ENCODE data around the gene HCN4. TPM values are rescaled to one million over a fixed set of nuclear protein-coding genes. Genes with fewer than 3 reads are reported as not detected.

The HCN4 gene
- total and polyA plus RNA-seq, 2 donors (not counting 3 experiments of a cell fraction or from before 2014, with no cell fraction given) = 0.01 TPM; not detected in 1

- Histone ChIP-seq H3K27ac (ENCODE audit: insufficient read depth, low read depth, low read length) (no peak overlapping the region), H2AFZ (ENCODE audit: low read depth, low read length) (no peak overlapping the region), H3K9me1 (replicated peaks; ENCODE audit: control insufficient read depth, extremely low read depth, insufficient read depth, low read length) (no peaks in the 10 kb centered on the region), H3K36me3 (ENCODE audit: control insufficient read depth in 2 of 2, extremely low read depth in 1 of 2, insufficient read depth in 2 of 2, low read length in 2 of 2) (no peaks in the 10 kb centered on the region), H4K20me1 (replicated peaks; ENCODE audit: control insufficient read depth, extremely low read depth, insufficient read depth, low read length) (no peaks in the 10 kb centered on the region), H3K27me3 (ENCODE audit: control insufficient read depth in 2 of 2, insufficient read depth in 2 of 2, low read length in 2 of 2) (no peaks in the 10 kb centered on the region), H3K4me3 (replicated peaks in 1 of 3; ENCODE audit: insufficient read depth in 1 of 3, low read depth in 1 of 3, low read length in 3 of 3) (no peak overlapping the region), H3K4me2 (ENCODE audit: insufficient read depth, low read length) (no peak overlapping the region), H3K9me3 (replicated peaks; ENCODE audit: control insufficient read depth, insufficient read depth, low read length) (no peaks in the 10 kb centered on the region), H3K9ac (replicated peaks; ENCODE audit: extremely low read depth, insufficient read depth, low read length) (no peak overlapping the region), H3K4me1 (ENCODE audit: control insufficient read depth, extremely low read depth, insufficient read depth, low read length) (no peaks in the 10 kb centered on the region), H3K79me2 (ENCODE audit: control insufficient read depth, insufficient read depth, low read length) (no peaks in the 10 kb centered on the region)
- FAIRE-seq (no peak), DNase-seq (ENCODE audit: low read depth, low spot score) (no peak)
- TF ChIP-seq POLR2AphosphoS5 (IDR thresholded peaks at IDR 0.05; ENCODE audit: insufficient read depth, low read depth, low read length) = no peak
- TF ChIP-seq CTCF (IDR thresholded peaks at IDR 0.05; ENCODE audit: extremely low read depth in 1 of 2, insufficient read depth in 1 of 2, low read depth in 1 of 2, low read length in 2 of 2) = no peak
- TF ChIP-seq FOS (IDR thresholded peaks at IDR 0.05; ENCODE audit: borderline replicate concordance, insufficient read depth, low read length) = no peak
- no peak for TF ChIP-seq MAX (IDR thresholded peaks at IDR 0.05; ENCODE audit: insufficient read depth, insufficient read length)
- TF ChIP-seq POLR2A (IDR thresholded peaks at IDR 0.05; ENCODE audit: low read depth, low read length) = no peak
- no peak for TF ChIP-seq EZH2 (IDR thresholded peaks at IDR 0.05; ENCODE audit: borderline replicate concordance, low read depth, low read length, severe bottlenecking)
- no peak for TF ChIP-seq GATA2 (IDR thresholded peaks at IDR 0.05; ENCODE audit: insufficient read depth, insufficient read length, low read depth, low read length)
- TF ChIP-seq JUN (IDR thresholded peaks at IDR 0.05; ENCODE audit: borderline replicate concordance, insufficient read depth, insufficient read length, low read depth) = no peak
- TF ChIP-seq MYC (IDR thresholded peaks at IDR 0.05; ENCODE audit: low read depth, low read length) = no peak
- ChIA-PET POLR2A (no interaction called here), CTCF (no interaction called here)
- no TSS peak for BruUV-seq (replicated peaks)
- intact Hi-C loops (cut with micrococcal nuclease) = no loop called here
- dilution Hi-C loops (cut with MboI; ENCODE audit: extremely low pct_ligation_motif_present, low sequenced_read_pairs) = no loop called here
These were observed 48.1 kb downstream of the HCN4 start for GRCh38 chr15:73320619-73321180.

Data from endothelial cell of umbilical vein (primary cell).